HG03378 (cell line): Measurements from ENCODE around the gene DLG1.
"Not testable (repeated sequence)": the region's sequence is repeated elsewhere in the genome, so short reads cannot be mapped to it uniquely, and the experiment has no call there.

Experiments used
- ATAC-seq: cut with Tn5 transposase; IDR thresholded peaks from one replicate; pipeline ENCODE4 v1.9.1; 2021; ENCODE audit warnings: mild to moderate bottlenecking, moderate library complexity; ENCODE audit not compliant: unreplicated experiment

DLG1 gene

DNA sequence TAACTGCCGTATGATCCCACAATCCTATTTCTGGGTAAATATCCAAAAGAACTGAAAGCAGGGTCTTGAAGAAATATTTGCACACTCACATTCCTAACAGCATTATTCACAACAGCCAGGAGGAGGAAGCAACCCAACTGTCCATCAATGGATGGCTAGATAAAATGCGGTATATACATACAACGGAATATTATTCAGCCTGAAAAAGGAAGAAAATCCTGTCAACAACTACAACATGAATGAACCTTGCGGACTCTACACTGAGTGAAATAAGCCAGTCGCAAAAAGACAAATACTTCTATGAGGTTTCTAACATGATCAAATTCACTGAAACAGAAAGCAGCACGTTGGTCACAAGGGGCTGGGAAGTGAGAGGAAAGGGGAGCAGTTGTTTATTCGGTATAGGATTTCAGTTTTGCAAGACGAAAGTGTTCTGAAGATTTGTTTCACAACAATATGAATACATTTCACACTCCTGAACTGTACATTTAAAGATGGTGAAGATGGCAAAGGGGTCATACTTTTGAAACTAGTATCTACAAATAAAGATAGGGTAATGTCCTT lies 6.2 kb downstream of the DLG1 start:
- ATAC-seq, result no peak

DNA sequence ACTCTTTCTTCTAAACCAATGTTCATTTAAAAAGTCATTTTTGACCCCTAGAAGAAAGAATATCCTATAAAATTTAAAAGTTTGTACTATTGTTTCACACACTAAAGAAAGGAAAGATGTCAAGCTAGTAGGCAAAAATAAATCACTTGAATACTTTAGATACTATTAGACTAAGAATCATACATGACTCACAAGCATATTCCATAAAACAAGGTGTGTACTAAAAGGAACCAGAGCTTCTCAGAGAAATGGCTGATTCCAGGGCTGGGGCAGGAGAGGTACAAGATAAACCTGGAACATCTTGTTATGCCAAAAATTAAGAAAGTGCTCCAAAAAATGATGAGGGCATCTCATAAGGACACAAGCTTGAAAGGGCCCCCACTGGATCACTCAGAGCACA lies 8.7 kb downstream of the DLG1 start:
- ATAC-seq, result no peak

DNA sequence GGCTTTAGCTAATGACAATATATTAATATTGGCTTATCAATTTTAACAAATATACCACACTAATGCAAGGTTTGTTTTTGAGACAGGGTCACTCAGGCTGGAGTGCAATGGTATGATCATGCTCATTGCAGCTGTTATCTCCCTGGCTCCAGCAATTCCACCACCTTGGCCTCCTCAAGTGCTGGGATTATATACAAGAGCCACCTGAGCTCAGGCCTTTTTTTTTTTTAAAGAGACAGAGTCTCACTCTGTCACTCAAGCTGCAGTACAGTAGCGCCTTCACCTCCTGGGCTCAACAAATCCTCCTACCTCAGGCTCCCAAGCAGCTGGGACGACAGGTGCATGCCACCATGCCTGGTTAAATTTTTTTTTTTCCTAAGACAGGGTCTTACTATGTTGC lies 11.7 kb downstream of the DLG1 start:
- no peak for ATAC-seq

DNA sequence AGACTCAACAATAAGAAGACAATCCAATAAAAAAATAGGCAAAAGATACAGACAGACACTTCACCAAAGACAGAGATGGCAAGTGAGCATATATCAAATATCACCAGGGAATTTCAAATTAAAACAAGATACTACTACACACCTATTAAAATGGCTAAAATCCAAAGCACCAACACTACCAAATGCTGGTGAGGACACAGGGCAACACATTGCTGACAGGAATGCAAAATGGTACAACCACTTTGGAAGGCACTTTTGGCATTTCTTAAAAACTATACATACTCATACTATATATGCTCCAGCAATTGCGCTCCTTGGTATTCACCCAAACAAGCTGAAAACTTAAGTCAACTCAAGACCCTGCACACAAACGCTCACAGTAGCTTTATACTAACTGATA lies 12.9 kb downstream of the DLG1 start:
- ATAC-seq, result no peak

DNA sequence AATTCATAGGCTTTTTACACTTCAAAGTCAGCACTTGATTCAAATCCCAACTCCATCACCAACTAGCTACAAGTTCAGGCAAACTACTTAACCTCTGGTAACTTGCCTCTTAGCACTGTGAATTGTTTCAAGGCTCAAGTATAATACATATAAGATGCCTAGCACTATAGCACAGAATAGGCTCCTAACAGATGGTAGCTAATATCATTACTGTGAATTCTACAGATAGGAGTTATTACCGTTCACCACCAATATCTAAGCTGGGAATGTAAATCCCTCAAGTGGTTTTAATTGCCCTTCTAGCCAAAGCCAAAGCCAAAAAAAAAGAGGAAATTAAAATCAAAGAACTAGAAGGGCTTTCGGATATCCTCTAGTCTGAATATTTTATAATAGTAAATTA lies 15.4 kb downstream of the DLG1 start:
- ATAC-seq, result no peak

DNA sequence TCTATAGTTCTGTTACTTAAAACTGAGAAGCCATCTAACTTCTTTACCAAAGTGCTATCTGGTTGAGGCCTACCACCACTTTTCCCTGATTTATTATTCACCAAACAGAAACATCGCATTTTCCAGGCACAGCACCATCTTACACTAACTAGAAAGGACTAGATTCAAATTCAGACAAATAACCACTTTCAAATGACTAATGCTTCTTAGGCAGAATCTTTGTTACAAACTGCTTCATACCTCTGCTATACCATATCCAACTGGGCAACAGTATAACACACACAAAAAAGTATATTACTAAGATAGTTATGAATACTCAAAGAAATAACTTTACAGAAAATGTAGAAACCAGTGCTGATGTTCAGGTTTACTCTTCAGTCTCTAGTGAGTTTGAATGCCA lies 16.6 kb downstream of the DLG1 start:
- no peak for ATAC-seq

DNA sequence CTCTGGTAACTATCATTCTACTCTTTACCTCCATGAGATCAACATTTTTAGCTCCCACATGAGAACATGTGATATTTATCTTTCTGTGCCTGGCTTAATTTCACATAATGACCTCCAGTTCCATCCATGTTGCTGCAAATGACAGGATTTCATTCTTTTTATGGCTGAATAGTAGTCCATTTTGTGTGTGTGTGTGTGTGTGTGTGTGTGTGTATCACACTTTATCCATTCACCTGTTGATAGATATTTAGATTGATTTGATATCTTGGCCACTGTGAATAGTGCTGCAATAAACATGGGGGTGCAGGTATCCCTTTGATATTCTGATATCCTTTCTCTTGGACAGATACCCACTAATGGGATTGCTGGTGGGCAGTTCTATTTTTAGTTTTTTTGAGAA lies 18.3 kb downstream of the DLG1 start:
- no peak for ATAC-seq

DNA sequence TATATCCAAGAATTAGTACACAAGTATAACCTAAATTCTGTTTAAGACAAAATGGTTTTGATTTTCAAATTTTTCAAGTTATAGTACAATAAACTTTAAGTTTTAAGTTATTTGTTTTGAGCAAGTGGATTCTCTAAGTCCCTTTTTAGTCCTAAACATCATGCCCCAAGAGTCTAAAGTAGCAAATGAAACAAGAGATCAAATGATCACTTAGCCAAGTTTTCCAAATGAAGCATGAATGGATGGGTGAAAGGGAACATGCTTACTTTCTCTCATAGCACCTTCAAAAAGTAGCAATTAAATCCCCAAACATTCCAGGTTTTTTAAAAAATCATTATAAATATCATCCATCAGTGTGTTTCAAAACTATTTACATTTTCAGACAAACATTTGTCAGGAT lies 19.5 kb downstream of the DLG1 start:
- ATAC-seq, result no peak

DNA sequence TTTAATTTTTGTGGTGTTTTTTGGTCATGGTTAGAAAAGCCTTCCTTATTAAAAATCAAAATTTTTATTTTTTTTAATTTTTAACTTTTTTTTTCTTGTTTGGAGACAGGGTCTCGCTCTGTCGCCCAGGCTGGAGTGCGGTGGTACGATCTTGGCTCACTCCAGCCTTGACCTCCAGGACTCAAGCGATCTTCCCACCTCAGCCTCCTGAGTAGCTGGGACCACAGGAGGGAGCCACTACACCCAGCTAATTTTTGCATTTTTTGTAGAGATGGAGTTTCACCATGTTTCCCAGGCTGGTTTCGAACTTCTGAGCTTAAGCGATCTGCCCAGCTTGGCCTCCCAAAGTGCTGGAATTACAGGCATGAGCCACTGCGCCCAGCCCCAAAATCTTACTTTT lies 21.6 kb downstream of the DLG1 start:
- ATAC-seq, result not testable (repeated sequence)

DNA sequence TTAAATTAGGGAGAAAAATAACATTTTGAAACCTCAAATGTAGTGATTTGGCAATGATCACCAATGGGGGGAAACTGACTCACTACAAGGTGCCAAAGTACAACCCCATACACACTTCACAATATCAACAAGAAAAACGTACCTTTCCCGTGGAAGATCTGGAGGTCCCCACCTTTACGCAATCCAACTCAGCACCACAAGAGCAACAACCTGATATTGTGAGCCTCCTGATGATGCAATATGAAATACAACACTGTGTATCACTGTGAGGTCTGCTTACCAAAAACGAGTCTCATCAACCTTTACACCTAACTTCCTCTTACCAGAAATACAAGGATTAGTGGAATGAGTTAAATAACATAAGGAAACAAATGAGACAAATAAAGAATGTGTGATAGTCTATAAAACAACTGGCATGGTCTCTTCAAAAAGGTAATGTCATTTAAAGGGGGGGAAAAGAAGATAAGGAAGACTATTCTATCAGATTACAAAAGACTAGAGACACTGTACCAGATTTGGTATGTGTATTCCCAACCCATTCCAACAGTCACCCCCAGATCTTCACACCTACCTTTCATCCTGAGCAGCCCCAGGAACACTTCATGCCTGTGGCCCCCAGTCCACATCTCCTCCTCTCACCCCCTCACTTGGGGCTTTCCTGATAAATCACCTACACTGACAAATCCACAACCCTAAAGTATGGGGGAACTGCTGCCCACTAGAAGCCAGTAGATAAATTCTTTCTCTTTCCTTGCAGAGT lies 27.7 kb downstream of the DLG1 start:
- ATAC-seq, result no peak

DNA sequence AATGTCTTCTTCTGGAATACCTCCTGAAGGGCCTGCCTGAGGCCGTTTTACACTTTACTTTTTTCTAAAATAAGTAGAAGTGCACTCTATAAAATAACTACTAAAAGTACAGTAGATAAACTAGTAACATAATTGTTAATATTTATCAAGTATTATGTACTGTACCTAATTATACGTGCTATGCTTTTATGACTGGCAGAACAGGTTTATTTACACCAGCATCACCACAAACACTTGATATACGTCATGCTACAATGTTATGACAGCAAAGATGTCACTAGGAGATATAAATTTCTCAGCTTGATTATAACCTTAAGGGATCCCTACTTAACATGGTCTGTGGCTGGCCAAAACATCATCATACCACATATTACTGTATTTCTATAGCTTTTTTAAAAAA lies 29.4 kb downstream of the DLG1 start:
- no peak for ATAC-seq

DNA sequence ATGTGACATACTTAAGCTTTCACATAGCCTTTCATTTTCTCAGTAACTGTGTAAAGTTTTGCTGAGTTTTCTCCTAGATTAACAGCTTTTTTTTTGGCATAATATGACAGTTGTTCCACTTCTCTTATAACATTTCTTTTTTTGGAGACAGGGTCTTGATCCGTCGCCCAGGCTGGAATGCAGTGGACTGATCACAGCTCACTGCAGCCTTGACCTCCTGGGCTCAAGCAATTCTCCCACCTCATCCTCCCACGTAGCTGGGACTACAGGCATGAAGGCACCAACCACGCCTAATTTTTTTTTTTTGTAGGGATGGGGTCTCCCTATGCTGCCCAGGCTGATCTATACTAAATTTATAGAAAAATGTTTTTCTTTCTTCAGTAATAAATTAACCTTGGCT lies 30.1 kb downstream of the DLG1 start:
- no peak for ATAC-seq

DNA sequence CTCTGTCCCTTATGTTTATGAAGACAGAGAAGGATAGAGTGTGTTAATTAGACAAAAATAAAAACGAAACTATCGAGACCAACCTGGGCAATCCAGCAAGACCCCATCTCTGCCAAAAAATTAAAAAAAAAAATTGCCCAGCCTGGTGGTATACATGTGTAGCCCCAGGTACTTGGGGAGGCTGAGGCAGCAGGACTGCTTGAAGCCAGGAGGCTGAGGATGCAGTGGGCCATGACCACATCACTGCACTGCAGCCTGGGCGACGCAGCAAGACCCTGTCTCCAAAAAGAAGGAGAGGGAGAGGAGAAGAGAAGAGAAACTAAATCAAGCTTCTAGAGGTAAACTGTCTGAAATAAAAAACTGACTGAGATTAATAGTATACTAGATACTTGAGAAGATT lies 32.1 kb downstream of the DLG1 start:
- ATAC-seq, result no peak

DNA sequence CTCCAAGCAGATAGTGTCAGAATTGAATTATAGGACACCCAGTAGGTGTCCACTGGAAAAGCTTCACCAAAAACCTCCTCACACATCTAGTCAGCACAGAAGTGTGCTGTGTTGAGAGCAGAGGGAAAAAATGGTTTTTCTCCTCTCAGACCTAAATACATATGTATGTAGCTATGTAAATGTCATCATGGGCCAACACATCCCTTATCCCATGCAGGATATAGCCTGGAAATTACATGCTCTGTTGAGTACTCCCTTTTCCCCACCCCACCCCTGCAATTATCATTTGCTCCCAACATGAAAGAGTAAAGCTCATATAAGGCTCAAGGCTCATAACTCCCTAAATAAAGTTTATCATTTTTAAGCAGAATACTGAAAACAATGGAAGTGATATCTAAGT lies 35.7 kb downstream of the DLG1 start:
- ATAC-seq, result no peak

DNA sequence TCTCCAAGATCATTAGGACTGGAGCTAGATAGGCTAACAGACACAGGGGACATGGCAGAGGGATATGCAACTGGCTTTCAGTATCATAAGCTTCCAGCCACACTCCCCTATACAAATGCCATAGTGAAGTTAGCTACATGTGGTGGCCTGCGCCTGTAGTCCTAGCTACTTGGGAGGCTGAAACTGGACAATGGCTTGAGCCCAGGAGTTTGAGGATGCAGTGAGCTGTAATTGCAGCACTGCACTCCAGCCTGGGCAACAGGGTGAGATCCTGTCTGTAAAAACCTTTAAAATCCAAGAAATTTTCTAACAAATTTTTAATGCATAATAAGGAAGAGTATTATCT lies 37.3 kb downstream of the DLG1 start:
- no peak for ATAC-seq

DNA sequence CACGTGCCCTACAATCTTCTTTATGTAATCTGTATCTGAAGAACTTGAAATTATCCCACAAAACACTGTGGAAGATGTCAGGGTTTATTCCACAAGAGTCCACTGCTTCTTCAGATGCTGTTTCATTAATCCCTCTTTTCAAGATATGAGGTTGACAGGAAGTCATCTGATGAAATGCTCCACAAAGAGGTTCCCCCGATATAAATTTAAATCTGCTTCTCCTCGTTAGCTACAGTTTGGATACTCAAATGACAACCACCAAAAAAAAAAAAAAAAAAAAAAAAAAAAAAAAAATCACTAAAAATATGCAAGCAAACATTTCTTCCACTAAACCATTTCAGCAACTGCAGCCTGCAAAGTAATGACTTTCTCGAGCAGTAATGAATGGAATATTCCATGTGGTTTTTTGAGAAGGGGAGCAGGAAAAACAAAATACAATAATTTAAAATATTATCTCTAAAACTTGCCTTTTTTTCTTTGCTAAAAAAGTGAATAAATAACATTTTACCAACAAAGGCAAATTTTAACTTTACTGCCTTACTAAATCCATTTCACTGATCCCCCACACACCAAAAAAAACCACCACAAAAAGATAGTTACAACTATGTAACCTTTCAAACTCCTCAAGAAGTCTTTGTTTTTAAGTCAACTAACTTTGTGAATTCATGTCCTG lies 37.8 kb downstream of the DLG1 start:
- no peak for ATAC-seq

DNA sequence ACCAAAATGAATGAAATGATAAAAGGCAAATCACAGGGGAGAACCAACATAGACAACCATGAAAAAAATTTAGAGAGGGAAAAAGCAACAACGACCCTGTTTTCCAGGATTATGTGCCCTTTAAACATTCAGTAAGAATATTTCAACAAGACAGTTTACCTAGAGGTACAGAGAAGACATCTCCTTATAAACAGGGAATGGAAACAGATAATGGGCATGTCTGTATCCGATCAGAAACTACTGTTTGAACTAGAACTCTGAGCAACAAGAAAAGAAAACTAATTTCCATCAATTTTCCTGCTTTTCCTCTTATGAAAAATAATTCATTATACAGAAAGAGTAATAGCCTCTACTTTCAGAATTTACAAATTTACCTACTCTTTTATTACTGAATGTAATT lies 39.3 kb downstream of the DLG1 start:
- ATAC-seq, result no peak

DNA sequence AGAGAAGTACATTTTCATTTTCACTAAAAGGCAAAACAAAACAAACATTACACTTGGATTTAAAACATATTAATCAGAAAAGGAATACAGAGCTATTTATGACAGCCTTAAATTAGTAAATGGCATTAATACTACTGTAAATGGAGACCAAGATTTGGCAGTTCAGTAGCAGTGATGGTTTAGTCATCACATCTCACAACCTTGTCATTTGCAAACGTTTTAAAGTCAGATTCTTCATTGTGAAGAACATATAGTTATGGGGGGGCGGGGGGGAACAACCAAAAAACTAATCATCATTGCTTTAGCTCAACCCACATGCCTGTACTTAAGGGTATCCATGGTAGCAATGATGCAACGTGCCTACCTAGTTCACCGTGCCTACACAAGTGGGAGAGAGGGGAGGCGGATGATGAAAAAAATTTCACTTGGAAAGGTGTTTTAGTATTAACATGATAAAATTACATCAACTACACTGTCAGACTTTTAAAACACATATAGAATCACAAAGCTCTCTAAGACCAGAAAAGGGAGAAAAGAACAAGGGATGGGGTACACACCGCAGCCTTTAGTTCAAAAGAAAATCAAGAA lies 40.1 kb downstream of the DLG1 start:
- no peak for ATAC-seq

DNA sequence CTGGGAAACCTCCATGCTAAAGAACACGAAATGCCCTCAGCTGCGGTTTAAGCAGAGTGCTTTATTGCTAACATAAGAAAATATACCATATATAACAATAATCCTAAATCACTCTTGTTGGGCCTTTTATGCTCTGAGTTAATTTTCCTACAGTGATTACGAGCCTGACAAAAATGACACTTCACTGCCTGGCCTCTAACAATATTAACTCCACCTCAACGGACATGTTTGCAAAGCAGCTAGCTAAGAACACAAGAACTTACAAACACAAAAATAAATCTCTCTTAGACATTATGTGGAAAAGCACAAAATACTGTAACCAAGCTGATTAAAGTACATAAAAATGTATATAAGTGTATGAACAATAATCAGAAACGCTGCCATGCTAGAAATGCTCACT lies 40.7 kb downstream of the DLG1 start:
- no peak for ATAC-seq

DNA sequence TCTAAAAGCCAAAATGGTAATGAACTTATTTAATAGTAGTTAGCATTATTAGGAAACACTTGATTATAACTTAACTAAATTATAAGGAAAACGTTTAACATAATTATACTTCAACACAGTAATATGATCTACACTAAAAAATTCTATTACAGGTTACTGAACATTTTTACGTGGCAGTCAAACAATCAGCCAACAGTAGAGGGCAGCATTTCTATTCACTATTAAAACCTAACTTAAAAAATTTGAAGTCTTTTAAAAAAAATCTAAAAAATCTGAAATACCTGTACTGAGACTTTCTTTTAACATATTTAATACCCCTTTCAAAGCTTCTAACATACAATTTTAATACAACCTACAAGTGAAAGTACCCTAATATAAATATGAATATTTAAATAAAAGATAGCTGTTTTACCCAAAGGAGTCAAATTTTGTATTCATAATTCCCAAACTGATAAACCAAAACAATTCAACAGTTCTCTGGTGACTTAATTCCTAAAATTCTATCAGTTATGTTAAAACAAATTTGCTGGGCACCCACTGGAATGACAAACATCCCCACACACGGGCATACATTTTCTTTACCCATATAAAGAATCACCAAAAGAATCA lies 41.5 kb downstream of the DLG1 start:
- ATAC-seq, result no peak

DNA sequence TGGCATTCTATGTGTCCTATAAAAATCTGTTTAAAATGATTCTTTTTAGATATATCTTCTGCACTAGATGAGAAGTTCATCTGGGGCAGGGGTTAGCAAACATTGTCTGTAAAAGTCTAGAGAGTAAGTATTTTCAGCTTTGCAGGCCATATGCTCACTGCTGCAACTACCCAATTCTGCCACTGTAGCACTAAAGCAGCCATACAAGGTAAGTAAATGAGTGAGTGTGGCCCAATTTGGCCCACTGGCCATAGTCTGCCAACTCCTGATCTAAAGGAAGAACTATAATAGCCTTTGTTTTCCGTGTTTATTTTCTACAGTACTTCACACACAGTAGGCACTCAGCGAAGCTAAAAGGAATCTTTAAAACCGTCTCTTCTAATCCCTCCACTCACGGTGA lies 42.3 kb downstream of the DLG1 start:
- no peak for ATAC-seq
